GM23338 (cell line): ENCODE measurements around the gene CNTNAP4. TPM values are rescaled to one million over a fixed set of nuclear protein-coding genes. Genes with fewer than 3 reads are reported as not detected.

Source experiments
- ATAC-seq: fragments of 200-7000 bp; cut with Tn5 transposase; 3 replicates; pipeline ENCODE4 v1.9.1; 2020
- DNase-seq: peaks from one replicate; pipeline ENCODE4 v3.0.0-alpha.2; 2015; ENCODE audit warnings: low spot score
- H2AFZ ChIP-seq: fragments of 200-600 bp; sonication (generic); 2 replicates; pipeline ENCODE4 v1.8.0; 2016; ENCODE audit warnings: antibody characterized with exemption, mild to moderate bottlenecking, moderate library complexity
- H3F3A ChIP-seq: fragments of 200-600 bp; sonication (generic); replicated peaks from 2 replicates; pipeline ENCODE4 v1.8.0; 2017; ENCODE audit warnings: antibody characterized with exemption, mixed run types, low read depth
- H3K27ac ChIP-seq: fragments of 200-600 bp; sonication (generic); 2 replicates; pipeline ENCODE4 v1.6.1; 2016; ENCODE audit warnings: low read depth
- H3K27me3 ChIP-seq: fragments of 200-600 bp; sonication (generic); 2 replicates; pipeline ENCODE4 v1.8.0; 2016; ENCODE audit warnings: mild to moderate bottlenecking, mixed run types, moderate library complexity; ENCODE audit not compliant: insufficient read depth
- H3K36me3 ChIP-seq: fragments of 200-600 bp; sonication (generic); 2 replicates; pipeline ENCODE4 v1.8.0; 2016; ENCODE audit warnings: mild to moderate bottlenecking; ENCODE audit not compliant: insufficient read depth
- H3K4me1 ChIP-seq: fragments of 200-600 bp; sonication (generic); 2 replicates; pipeline ENCODE4 v1.8.0; 2016; ENCODE audit warnings: mild to moderate bottlenecking, moderate library complexity; ENCODE audit not compliant: insufficient read depth
- H3K4me2 ChIP-seq: fragments of 200-600 bp; sonication (generic); 2 replicates; pipeline ENCODE4 v1.7.1; 2017; ENCODE audit warnings: mixed run types
- H3K4me3 ChIP-seq: fragments of 200-600 bp; sonication (generic); 2 replicates; pipeline ENCODE4 v1.6.1; 2016; ENCODE audit warnings: mixed run types
- H3K79me2 ChIP-seq: fragments of 200-600 bp; sonication (generic); replicated peaks from 2 replicates; pipeline ENCODE4 v1.8.0; 2017; ENCODE audit warnings: mild to moderate bottlenecking; ENCODE audit not compliant: insufficient read depth
- H3K9me2 ChIP-seq: fragments of 200-600 bp; sonication (generic); 2 replicates; pipeline ENCODE4 v1.8.0; 2017; ENCODE audit not compliant: insufficient read depth
- H4K20me1 ChIP-seq: fragments of 200-600 bp; sonication (generic); replicated peaks from 2 replicates; pipeline ENCODE4 v1.8.0; 2017; ENCODE audit warnings: mild to moderate bottlenecking; ENCODE audit not compliant: insufficient read depth
- H3K27ac Mint-ChIP-seq: 2 replicates; pipeline ENCODE4 v1.8.0; 2020; ENCODE audit warnings: inconsistent platforms, mild to moderate bottlenecking, moderate library complexity, mixed read lengths
- H3K27me3 Mint-ChIP-seq: 3 replicates; pipeline ENCODE4 v1.8.0; 2022; ENCODE audit warnings: low read depth, mild to moderate bottlenecking, moderate library complexity, mixed read lengths, inconsistent platforms; ENCODE audit not compliant: insufficient read depth, poor library complexity
- H3K36me3 Mint-ChIP-seq: 3 replicates; pipeline ENCODE4 v1.8.0; 2021; ENCODE audit warnings: low read depth, mild to moderate bottlenecking, inconsistent platforms, moderate library complexity, mixed read lengths
- H3K4me1 Mint-ChIP-seq: 3 replicates; pipeline ENCODE4 v1.8.0; 2020; ENCODE audit warnings: mild to moderate bottlenecking, inconsistent platforms, mixed read lengths
- H3K4me3 Mint-ChIP-seq: 3 replicates; pipeline ENCODE4 v1.8.0; 2021; ENCODE audit warnings: moderate library complexity, mild to moderate bottlenecking, inconsistent platforms, mixed read lengths
- H3K9me3 Mint-ChIP-seq: 3 replicates; pipeline ENCODE4 v1.8.0; 2020; ENCODE audit warnings: moderate library complexity, mild to moderate bottlenecking, inconsistent platforms, mixed read lengths
- CREB1 ChIP-seq: fragments of 250-450 bp; sonication (Bioruptor Pico); IDR thresholded peaks from 2 replicates; pipeline ENCODE4 v1.5.0; 2020; ENCODE audit warnings: low read depth, mild to moderate bottlenecking, moderate library complexity
- CTCF ChIP-seq, 2 experiments: fragments of 200-600 bp in 1 of 2; sonication (generic) in 1 of 2; conservative IDR thresholded peaks; 2 replicates each; pipeline versions ENCODE4 v1.5.1 to v1.6.1; 2016 to 2017; ENCODE audit warnings: antibody characterized with exemption in 2 of 2, low read depth in 2 of 2, mild to moderate bottlenecking in 2 of 2, moderate library complexity in 1 of 2
- ETS1 ChIP-seq: IDR thresholded peaks from 2 replicates; pipeline ENCODE4 v1.6.1; 2016; ENCODE audit warnings: antibody characterized with exemption
- EZH2phosphoT487 ChIP-seq: fragments of 200-600 bp; sonication (generic); IDR thresholded peaks from one replicate; pipeline ENCODE4 v1.8.1; 2018; ENCODE audit warnings: antibody characterized with exemption; ENCODE audit not compliant: unreplicated experiment
- JUNB ChIP-seq: IDR thresholded peaks from one replicate; pipeline ENCODE4 v1.6.1; 2016; ENCODE audit warnings: antibody characterized with exemption; ENCODE audit not compliant: unreplicated experiment
- POLR2AphosphoS5 ChIP-seq: IDR thresholded peaks from 2 replicates; pipeline ENCODE4 v1.6.1; 2016; ENCODE audit warnings: antibody characterized with exemption, low read depth
- REST ChIP-seq: IDR thresholded peaks from one replicate; pipeline ENCODE4 v1.6.1; 2018; ENCODE audit warnings: antibody characterized with exemption; ENCODE audit not compliant: unreplicated experiment
- ZNF462 ChIP-seq: fragments of 250-450 bp; sonication (Bioruptor Pico); IDR thresholded peaks from 2 replicates; pipeline ENCODE4 v1.5.0; 2020; ENCODE audit warnings: mild to moderate bottlenecking, moderate library complexity
- polyA plus RNA-seq: library from polyadenylated mRNA; unstranded; fragments of >200 nt; fragmentation: Nextera tagmentation; extraction: Ambion mirVana; gene quantifications from 2 replicates; pipeline ENCODE4 v1.2.1, GENCODE V29; 2016
- total RNA-seq: library from RNA; depleted of rRNA; stranded (reverse); fragments of >200 nt; shearing (Covaris generic); gene quantifications from 2 replicates; pipeline ENCODE4 v1.2.3, GENCODE V29; 2014

Gene CNTNAP4
- total and polyA plus RNA-seq, 2 experiments from 2014 or later = not detected

- no peak for TF ChIP-seq CREB1 (CRISPR knock-in tag)
- no peak for TF ChIP-seq REST
Observed at GRCh38 chr16:76309639-76310335, 32.6 kb downstream of the CNTNAP4 start (continued).

GRCh38 chr16:76311260-76311659, 34.1 kb downstream of the CNTNAP4 start:
- no peak overlapping the region for H3K27ac Mint-ChIP-seq
- no peaks in the 10 kb centered on the region for H3K4me1 Mint-ChIP-seq
- Histone ChIP-seq H3K4me1 (no peaks in the 10 kb centered on the region), H3F3A (no peaks in the 10 kb centered on the region), H3K36me3 (no peaks in the 10 kb centered on the region), H3K27me3 (no peaks in the 10 kb centered on the region), H3K27ac (no peak overlapping the region), H3K79me2 (no peaks in the 10 kb centered on the region), H3K4me2 (no peak overlapping the region), H3K9me2 (no peaks in the 10 kb centered on the region), H3K4me3 (no peak overlapping the region), H2AFZ (no peak overlapping the region), H4K20me1 (no peaks in the 10 kb centered on the region)
- peaks cover 3% of the 10 kb centered on the region; the same call in 2 of the 3 replicates for H3K36me3 Mint-ChIP-seq
- no peak overlapping the region for H3K4me3 Mint-ChIP-seq
- DNase-seq (no peak), ATAC-seq (no peak)
- peaks cover 1% of the 10 kb centered on the region for H3K27me3 Mint-ChIP-seq
- peaks cover 54% of the 10 kb centered on the region for H3K9me3 Mint-ChIP-seq
- TF ChIP-seq JUNB = no peak
- TF ChIP-seq ZNF462 = no peak
- TF ChIP-seq POLR2AphosphoS5 = no peak
- no peak for TF ChIP-seq ETS1
- TF ChIP-seq CREB1 (CRISPR knock-in tag) = no peak
- no peak for TF ChIP-seq EZH2phosphoT487
- TF ChIP-seq CTCF (conservative IDR thresholded peaks at IDR 0.05; ENCODE audit: low read depth in 2 of 2) = no peak
